Measurements from ENCODE around the gene GALNT14.

Gene GALNT14

GRCh38 chr2:31136000-31136399, 2.2 kb downstream of the GALNT14 start:
- no peak for DNase-seq (ENCODE audit: low read depth)

GRCh38 chr2:31134480-31134879, 3.8 kb downstream of the GALNT14 start:
- no peak for DNase-seq (ENCODE audit: low read depth)

GRCh38 chr2:31132786-31133185, 5.5 kb downstream of the GALNT14 start:
- no peak for DNase-seq (ENCODE audit: low read depth)

- DNase-seq (ENCODE audit: low read depth) = no peak
Measured at GRCh38 chr2:31131871-31132270, 6.4 kb downstream of the GALNT14 start.

- DNase-seq (ENCODE audit: low read depth) = no peak
Measured at GRCh38 chr2:31129375-31130171, 8.7 kb downstream of the GALNT14 start.

GRCh38 chr2:31127931-31128330, 10.3 kb downstream of the GALNT14 start:
- DNase-seq (ENCODE audit: low read depth) = no peak

- DNase-seq (ENCODE audit: low read depth) = no peak
Measured at GRCh38 chr2:31125918-31126695, 12.1 kb downstream of the GALNT14 start.

- no peak for DNase-seq (ENCODE audit: low read depth)
Measured at GRCh38 chr2:31124904-31125303, 13.3 kb downstream of the GALNT14 start.

GRCh38 chr2:31122133-31122532, 16.1 kb downstream of the GALNT14 start:
- DNase-seq (ENCODE audit: low read depth) = no peak

- no peak for DNase-seq (ENCODE audit: low read depth)
Measured at GRCh38 chr2:31113765-31114164, 24.5 kb downstream of the GALNT14 start.

GRCh38 chr2:31112544-31112943, 25.7 kb downstream of the GALNT14 start:
- no peak for DNase-seq (ENCODE audit: low read depth)

- no peak for DNase-seq (ENCODE audit: low read depth)
Measured at GRCh38 chr2:31110998-31111397, 27.2 kb downstream of the GALNT14 start.

- no peak for DNase-seq (ENCODE audit: low read depth)
Measured at GRCh38 chr2:31110431-31110830, 27.8 kb downstream of the GALNT14 start.

- no peak for DNase-seq (ENCODE audit: low read depth)
Measured at GRCh38 chr2:31109633-31110192, 28.5 kb downstream of the GALNT14 start.

GRCh38 chr2:31108561-31109286, 29.5 kb downstream of the GALNT14 start:
- DNase-seq (ENCODE audit: low read depth) = no peak

GRCh38 chr2:31107591-31108300, 30.5 kb downstream of the GALNT14 start:
- DNase-seq (ENCODE audit: low read depth) = no peak

GRCh38 chr2:31101701-31102100, 36.5 kb downstream of the GALNT14 start:
- no peak for DNase-seq (ENCODE audit: low read depth)

GRCh38 chr2:31097962-31098613, 40.2 kb downstream of the GALNT14 start:
- DNase-seq (ENCODE audit: low read depth) = no peak

GRCh38 chr2:31090188-31090587, 48.1 kb downstream of the GALNT14 start:
- no peak for DNase-seq (ENCODE audit: low read depth)

- no peak for DNase-seq (ENCODE audit: low read depth)
Measured at GRCh38 chr2:31089645-31090044, 48.6 kb downstream of the GALNT14 start.

GRCh38 chr2:31088504-31089195, 49.6 kb downstream of the GALNT14 start:
- no peak for DNase-seq (ENCODE audit: low read depth)
